ENCODE data around the gene KCTD16. TPM values are rescaled to one million over a fixed set of nuclear protein-coding genes. Genes with fewer than 3 reads are reported as not detected.

KCTD16 gene
- total RNA-seq, 1 experiment from 2014 or later = 0.64 TPM

DNA sequence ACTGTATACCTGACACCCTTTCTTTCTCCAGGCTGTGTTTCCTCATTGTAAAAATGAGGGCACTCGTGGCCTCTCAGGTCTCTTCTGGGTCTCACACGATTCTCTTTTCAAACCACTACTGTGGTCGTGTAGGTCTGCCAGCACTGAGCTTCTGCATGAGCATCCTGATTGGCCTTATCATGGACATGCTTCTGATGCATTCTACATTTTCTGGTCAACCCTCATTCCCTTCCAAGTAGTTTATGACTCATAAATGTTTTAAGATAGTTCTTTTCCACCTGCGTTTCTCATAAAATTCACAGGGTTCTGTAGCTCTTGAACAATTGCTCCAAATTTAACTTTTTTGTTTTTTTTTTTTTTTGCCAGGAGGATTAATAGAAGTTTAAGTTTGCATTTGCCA lies 294.8 kb downstream of the KCTD16 start:
- no TSS peak for BruUV-seq (replicated peaks)
- ChIA-PET RAD21 (ENCODE audit: low non-redundant PET in 1 of 2, low total read pairs in 2 of 2, uncharacterized antibody in 2 of 2, unreplicated experiment in 2 of 2) (no interaction called here), CTCF (no interaction called here), POLR2A (no interaction called here)
- no peak overlapping the region for H2AFZ ChIP-seq (ENCODE audit: low read depth, low read length, poor library complexity, severe bottlenecking)
- H3K4me1 ChIP-seq (ENCODE audit: control insufficient read depth in 1 of 2, insufficient read depth in 2 of 2, low read length in 2 of 2) = no peaks in the 10 kb centered on the region
- H3K79me2 ChIP-seq (ENCODE audit: insufficient read depth, low read length) = no peaks in the 10 kb centered on the region
- H3K4me3 ChIP-seq (replicated peaks in 1 of 2; ENCODE audit: low read depth in 1 of 2, low read length in 2 of 2) = no peak overlapping the region
- H3K27ac ChIP-seq (ENCODE audit: low read depth, low read length) = no peak overlapping the region
- ATAC-seq (no peak), DNase-seq (ENCODE audit: low read depth, low spot score) (no peak)
- H3K9me2 ChIP-seq (ENCODE audit: insufficient read depth) = no peaks in the 10 kb centered on the region
- intact Hi-C loops (cut with micrococcal nuclease) = no loop called here
- no peaks in the 10 kb centered on the region for H4K20me1 ChIP-seq (ENCODE audit: insufficient read depth)
- H3K27me3 ChIP-seq (ENCODE audit: insufficient read depth, low read length) = peaks cover 23% of the 10 kb centered on the region
- no peaks in the 10 kb centered on the region for H3K9me3 ChIP-seq (ENCODE audit: control insufficient read depth in 1 of 2, insufficient read depth in 1 of 2, low read depth in 1 of 2, low read length in 2 of 2)
- no peak overlapping the region for H3K9ac ChIP-seq (ENCODE audit: low read length)
- TF ChIP-seq POLR2A (IDR thresholded peaks at IDR 0.05; ENCODE audit: borderline replicate concordance, extremely low read depth, insufficient read depth, insufficient read length) = no peak
- TF ChIP-seq ZFX (IDR thresholded peaks at IDR 0.05) = no peak
- TF ChIP-seq ZNF274 (IDR thresholded peaks at IDR 0.05; ENCODE audit: low read depth, low read length) = no peak
- TF ChIP-seq, protein P1, sequence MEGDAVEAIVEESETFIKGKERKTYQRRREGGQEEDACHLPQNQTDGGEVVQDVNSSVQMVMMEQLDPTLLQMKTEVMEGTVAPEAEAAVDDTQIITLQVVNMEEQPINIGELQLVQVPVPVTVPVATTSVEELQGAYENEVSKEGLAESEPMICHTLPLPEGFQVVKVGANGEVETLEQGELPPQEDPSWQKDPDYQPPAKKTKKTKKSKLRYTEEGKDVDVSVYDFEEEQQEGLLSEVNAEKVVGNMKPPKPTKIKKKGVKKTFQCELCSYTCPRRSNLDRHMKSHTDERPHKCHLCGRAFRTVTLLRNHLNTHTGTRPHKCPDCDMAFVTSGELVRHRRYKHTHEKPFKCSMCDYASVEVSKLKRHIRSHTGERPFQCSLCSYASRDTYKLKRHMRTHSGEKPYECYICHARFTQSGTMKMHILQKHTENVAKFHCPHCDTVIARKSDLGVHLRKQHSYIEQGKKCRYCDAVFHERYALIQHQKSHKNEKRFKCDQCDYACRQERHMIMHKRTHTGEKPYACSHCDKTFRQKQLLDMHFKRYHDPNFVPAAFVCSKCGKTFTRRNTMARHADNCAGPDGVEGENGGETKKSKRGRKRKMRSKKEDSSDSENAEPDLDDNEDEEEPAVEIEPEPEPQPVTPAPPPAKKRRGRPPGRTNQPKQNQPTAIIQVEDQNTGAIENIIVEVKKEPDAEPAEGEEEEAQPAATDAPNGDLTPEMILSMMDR (IDR thresholded peaks at IDR 0.05 in 2 of 3, conservative IDR thresholded peaks at IDR 0.05 in 1 of 3; ENCODE audit: borderline replicate concordance in 1 of 3, insufficient read depth in 1 of 3, low read depth in 2 of 3, low read length in 2 of 3) = no peak
- TF ChIP-seq, protein P2, sequence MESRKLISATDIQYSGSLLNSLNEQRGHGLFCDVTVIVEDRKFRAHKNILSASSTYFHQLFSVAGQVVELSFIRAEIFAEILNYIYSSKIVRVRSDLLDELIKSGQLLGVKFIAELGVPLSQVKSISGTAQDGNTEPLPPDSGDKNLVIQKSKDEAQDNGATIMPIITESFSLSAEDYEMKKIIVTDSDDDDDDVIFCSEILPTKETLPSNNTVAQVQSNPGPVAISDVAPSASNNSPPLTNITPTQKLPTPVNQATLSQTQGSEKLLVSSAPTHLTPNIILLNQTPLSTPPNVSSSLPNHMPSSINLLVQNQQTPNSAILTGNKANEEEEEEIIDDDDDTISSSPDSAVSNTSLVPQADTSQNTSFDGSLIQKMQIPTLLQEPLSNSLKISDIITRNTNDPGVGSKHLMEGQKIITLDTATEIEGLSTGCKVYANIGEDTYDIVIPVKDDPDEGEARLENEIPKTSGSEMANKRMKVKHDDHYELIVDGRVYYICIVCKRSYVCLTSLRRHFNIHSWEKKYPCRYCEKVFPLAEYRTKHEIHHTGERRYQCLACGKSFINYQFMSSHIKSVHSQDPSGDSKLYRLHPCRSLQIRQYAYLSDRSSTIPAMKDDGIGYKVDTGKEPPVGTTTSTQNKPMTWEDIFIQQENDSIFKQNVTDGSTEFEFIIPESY (IDR thresholded peaks at IDR 0.05; ENCODE audit: extremely low read depth, insufficient replicate concordance, low read length) = no peak
- TF ChIP-seq SRF (IDR thresholded peaks at IDR 0.05; ENCODE audit: low read depth) = no peak
- no peak for TF ChIP-seq TCF7L2 (IDR thresholded peaks at IDR 0.05; ENCODE audit: borderline replicate concordance, extremely low read depth, insufficient read depth, insufficient read length)
- TF ChIP-seq, protein P3, sequence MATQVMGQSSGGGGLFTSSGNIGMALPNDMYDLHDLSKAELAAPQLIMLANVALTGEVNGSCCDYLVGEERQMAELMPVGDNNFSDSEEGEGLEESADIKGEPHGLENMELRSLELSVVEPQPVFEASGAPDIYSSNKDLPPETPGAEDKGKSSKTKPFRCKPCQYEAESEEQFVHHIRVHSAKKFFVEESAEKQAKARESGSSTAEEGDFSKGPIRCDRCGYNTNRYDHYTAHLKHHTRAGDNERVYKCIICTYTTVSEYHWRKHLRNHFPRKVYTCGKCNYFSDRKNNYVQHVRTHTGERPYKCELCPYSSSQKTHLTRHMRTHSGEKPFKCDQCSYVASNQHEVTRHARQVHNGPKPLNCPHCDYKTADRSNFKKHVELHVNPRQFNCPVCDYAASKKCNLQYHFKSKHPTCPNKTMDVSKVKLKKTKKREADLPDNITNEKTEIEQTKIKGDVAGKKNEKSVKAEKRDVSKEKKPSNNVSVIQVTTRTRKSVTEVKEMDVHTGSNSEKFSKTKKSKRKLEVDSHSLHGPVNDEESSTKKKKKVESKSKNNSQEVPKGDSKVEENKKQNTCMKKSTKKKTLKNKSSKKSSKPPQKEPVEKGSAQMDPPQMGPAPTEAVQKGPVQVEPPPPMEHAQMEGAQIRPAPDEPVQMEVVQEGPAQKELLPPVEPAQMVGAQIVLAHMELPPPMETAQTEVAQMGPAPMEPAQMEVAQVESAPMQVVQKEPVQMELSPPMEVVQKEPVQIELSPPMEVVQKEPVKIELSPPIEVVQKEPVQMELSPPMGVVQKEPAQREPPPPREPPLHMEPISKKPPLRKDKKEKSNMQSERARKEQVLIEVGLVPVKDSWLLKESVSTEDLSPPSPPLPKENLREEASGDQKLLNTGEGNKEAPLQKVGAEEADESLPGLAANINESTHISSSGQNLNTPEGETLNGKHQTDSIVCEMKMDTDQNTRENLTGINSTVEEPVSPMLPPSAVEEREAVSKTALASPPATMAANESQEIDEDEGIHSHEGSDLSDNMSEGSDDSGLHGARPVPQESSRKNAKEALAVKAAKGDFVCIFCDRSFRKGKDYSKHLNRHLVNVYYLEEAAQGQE (IDR thresholded peaks at IDR 0.05; ENCODE audit: low read depth) = no peak
- no peak for TF ChIP-seq JUND (IDR thresholded peaks at IDR 0.05)
- no peak for TF ChIP-seq POLR2AphosphoS5 (IDR thresholded peaks at IDR 0.05; ENCODE audit: low read depth, low read length)
- TF ChIP-seq FOSL1 (IDR thresholded peaks at IDR 0.05; ENCODE audit: low read depth) = no peak
- no peak for TF ChIP-seq SP1 (IDR thresholded peaks at IDR 0.05; ENCODE audit: low read depth)
- no peak for TF ChIP-seq CBX3 (IDR thresholded peaks at IDR 0.05; ENCODE audit: low read depth)
- TF ChIP-seq, protein P4, sequence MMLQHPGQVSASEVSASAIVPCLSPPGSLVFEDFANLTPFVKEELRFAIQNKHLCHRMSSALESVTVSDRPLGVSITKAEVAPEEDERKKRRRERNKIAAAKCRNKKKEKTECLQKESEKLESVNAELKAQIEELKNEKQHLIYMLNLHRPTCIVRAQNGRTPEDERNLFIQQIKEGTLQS (IDR thresholded peaks at IDR 0.05) = no peak
- TF ChIP-seq EGR1 (IDR thresholded peaks at IDR 0.05; ENCODE audit: low read depth) = no peak
- TF ChIP-seq YY1 (IDR thresholded peaks at IDR 0.05; ENCODE audit: extremely low read depth, insufficient replicate concordance, low read depth, low read length) = no peak
- TF ChIP-seq, protein P5, sequence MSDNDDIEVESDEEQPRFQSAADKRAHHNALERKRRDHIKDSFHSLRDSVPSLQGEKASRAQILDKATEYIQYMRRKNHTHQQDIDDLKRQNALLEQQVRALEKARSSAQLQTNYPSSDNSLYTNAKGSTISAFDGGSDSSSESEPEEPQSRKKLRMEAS (IDR thresholded peaks at IDR 0.05) = no peak
- TF ChIP-seq EZH2 (IDR thresholded peaks at IDR 0.05) = no peak
- TF ChIP-seq RAD21 (IDR thresholded peaks at IDR 0.05; ENCODE audit: low read depth) = no peak
- TF ChIP-seq SIN3A (IDR thresholded peaks at IDR 0.05; ENCODE audit: low read depth) = no peak
- H3K4me2 ChIP-seq (ENCODE audit: low read length) = no peak overlapping the region
- no peaks in the 10 kb centered on the region for H3K36me3 ChIP-seq (ENCODE audit: control insufficient read depth in 1 of 2, insufficient read depth in 2 of 2, low read length in 2 of 2)

Measured in HCT116 (cell line).